Measurements from ENCODE around the gene IQSEC2. TPM values are rescaled to one million over a fixed set of nuclear protein-coding genes. Genes with fewer than 3 reads are reported as not detected.

Gene IQSEC2
- total and polyA plus RNA-seq, 2 of the 8 experiments (the other 6 are each of a cell fraction or from before 2014, with no cell fraction given), result 6.1 to 54.9 TPM

DNA sequence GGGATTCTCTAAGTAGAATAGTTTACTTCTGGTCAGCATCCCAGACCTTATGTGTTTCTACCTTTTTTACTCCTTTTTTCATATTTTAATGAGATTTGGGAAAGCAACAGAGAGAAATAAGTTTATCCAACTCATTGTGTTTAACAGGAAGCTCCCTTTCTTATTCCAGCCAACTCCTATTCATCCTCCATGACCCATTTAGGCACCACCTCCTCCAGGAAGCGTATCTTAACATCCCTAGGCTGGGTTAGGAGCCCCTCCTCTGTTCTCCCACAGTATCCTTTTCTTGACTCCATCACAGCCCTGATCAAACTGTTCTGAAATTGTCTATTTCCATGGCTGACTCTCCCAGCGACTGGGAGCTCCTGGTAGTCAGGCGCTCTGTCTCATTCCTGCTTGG lies 18.8 kb upstream of the IQSEC2 start:
- Histone ChIP-seq H2AK5ac (ENCODE audit: low read depth, low read length) (no peak overlapping the region), H3K4ac (replicated peaks; ENCODE audit: insufficient read length, low read depth, low read length) (no peak overlapping the region), H3K4me1 (replicated peaks in 1 of 4; ENCODE audit: control insufficient read depth in 3 of 4, insufficient read depth in 4 of 4, low read length in 3 of 4) (no peaks in the 10 kb centered on the region), H3K9me3 (ENCODE audit: insufficient read depth in 2 of 2, low read depth in 1 of 2, low read length in 1 of 2) (no peaks in the 10 kb centered on the region), H3K14ac (ENCODE audit: insufficient read length) (no peak overlapping the region), H2BK20ac (ENCODE audit: low read length) (no peak overlapping the region), H3K56ac (replicated peaks; ENCODE audit: insufficient read length, low read depth, low read length) (no peak overlapping the region), H3K27ac (ENCODE audit: low read depth, low read length) (no peak overlapping the region), H3K4me2 (ENCODE audit: insufficient read depth in 1 of 2, low read depth in 2 of 2, low read length in 2 of 2) (no peak overlapping the region), H2AFZ (ENCODE audit: low read length) (no peak overlapping the region), H4K20me1 (replicated peaks in 1 of 2; ENCODE audit: control insufficient read depth in 1 of 2, insufficient read depth in 2 of 2, low read length in 2 of 2) (no peaks in the 10 kb centered on the region), H2BK120ac (replicated peaks; ENCODE audit: low read depth, low read length) (no peak overlapping the region), H2BK15ac (ENCODE audit: low read length) (no peak overlapping the region), H3K27me3 (replicated peaks in 1 of 4; ENCODE audit: control insufficient read depth in 3 of 4, extremely low read depth in 1 of 4, insufficient read depth in 3 of 4, low read length in 3 of 4) (no peaks in the 10 kb centered on the region), H4K5ac (ENCODE audit: insufficient read length, low read depth, low read length) (no peak overlapping the region), H3K36me3 (ENCODE audit: control insufficient read depth in 2 of 4, insufficient read depth in 4 of 4, low read length in 3 of 4) (no peaks in the 10 kb centered on the region), H3K79me2 (ENCODE audit: control insufficient read depth in 1 of 2, insufficient read depth in 2 of 2, low read length in 2 of 2) (no peaks in the 10 kb centered on the region), H3K23me2 (ENCODE audit: low read depth, low read length) (no peaks in the 10 kb centered on the region), H3K79me1 (ENCODE audit: low read depth, low read length) (no peaks in the 10 kb centered on the region), H2BK5ac (ENCODE audit: low read depth, low read length) (no peak overlapping the region), H4K8ac (ENCODE audit: extremely low read depth, insufficient read depth, low read length) (no peak overlapping the region), H4K91ac (replicated peaks; ENCODE audit: insufficient read length, low read length) (no peak overlapping the region), H3K4me3 (ENCODE audit: extremely low read depth in 1 of 4, insufficient read depth in 2 of 4, low read depth in 3 of 4, low read length in 4 of 4) (no peak overlapping the region), H3K18ac (ENCODE audit: extremely low read depth, low read length) (no peak overlapping the region), H3K23ac (ENCODE audit: insufficient read length) (no peak overlapping the region), H2BK12ac (ENCODE audit: low read depth, low read length) (no peak overlapping the region), H3K9ac (replicated peaks in 1 of 4; ENCODE audit: extremely low read depth in 1 of 4, low read depth in 3 of 4, low read length in 3 of 4) (no peak overlapping the region)
- POLR2A ChIA-PET (ENCODE audit: partially characterized antibody), result interaction anchor here (1.4 kb wide), 1 partner anchor 12 kb away, joined by 3 read pairs; no protein-coding TSS in a partner anchor
- no peak for DNase-seq (ENCODE audit: low read depth in 1 of 2, low spot score in 2 of 2)
- WGBS, 2 experiments (ENCODE audit: extremely low coverage in 1 of 2, insufficient coverage in 1 of 2, insufficient read length in 1 of 2, insufficient replicate concordance in 2 of 2, low coverage in 1 of 2, low lambda C conversion rate in 2 of 2, missing lambda C conversion rate in 1 of 2), result 74% methylated on average over 3 of the region's 3 CpGs; no CpG with 5 or more reads in 1 of the 2 experiments
- FAIRE-seq, result no peak
- CTCF ChIA-PET (ENCODE audit: partially characterized antibody), result interaction anchor here (1.8 to 1.9 kb wide), 3 partner anchors 11 to 18 kb away, joined by 4 to 16 read pairs (median 4); no protein-coding TSS in a partner anchor
- TF ChIP-seq TAF7 (optimal IDR thresholded peaks at IDR 0.05; ENCODE audit: borderline replicate concordance, low read depth, low read length) (no peak), EGR1 (IDR thresholded peaks at IDR 0.05; ENCODE audit: borderline replicate concordance, low read depth, low read length) (no peak), SP1 (IDR thresholded peaks at IDR 0.05; ENCODE audit: low read depth, low read length) (no peak), KDM1A (IDR thresholded peaks at IDR 0.05; ENCODE audit: borderline replicate concordance, low read length) (no peak), SP4 (IDR thresholded peaks at IDR 0.05; ENCODE audit: low read length) (no peak), SRF (IDR thresholded peaks at IDR 0.05; ENCODE audit: low read depth, low read length) (no peak), POLR2AphosphoS5 (IDR thresholded peaks at IDR 0.05; ENCODE audit: low read depth, low read length) (no peak), HDAC6 (IDR thresholded peaks at IDR 0.05; ENCODE audit: low read depth, low read length) (no peak), RNF2 (IDR thresholded peaks at IDR 0.05; ENCODE audit: borderline replicate concordance, low read depth, low read length, missing control alignments, poor library complexity, severe bottlenecking) (no peak), RXRA (IDR thresholded peaks at IDR 0.05; ENCODE audit: insufficient read depth, low read depth, low read length) (no peak)
- TF ChIP-seq, protein P1, sequence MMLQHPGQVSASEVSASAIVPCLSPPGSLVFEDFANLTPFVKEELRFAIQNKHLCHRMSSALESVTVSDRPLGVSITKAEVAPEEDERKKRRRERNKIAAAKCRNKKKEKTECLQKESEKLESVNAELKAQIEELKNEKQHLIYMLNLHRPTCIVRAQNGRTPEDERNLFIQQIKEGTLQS (IDR thresholded peaks at IDR 0.05; ENCODE audit: insufficient read depth, low read depth, low read length), result no peak
- TF ChIP-seq, protein P2, sequence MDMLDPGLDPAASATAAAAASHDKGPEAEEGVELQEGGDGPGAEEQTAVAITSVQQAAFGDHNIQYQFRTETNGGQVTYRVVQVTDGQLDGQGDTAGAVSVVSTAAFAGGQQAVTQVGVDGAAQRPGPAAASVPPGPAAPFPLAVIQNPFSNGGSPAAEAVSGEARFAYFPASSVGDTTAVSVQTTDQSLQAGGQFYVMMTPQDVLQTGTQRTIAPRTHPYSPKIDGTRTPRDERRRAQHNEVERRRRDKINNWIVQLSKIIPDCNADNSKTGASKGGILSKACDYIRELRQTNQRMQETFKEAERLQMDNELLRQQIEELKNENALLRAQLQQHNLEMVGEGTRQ (IDR thresholded peaks at IDR 0.05; ENCODE audit: low read length), result no peak

Measured in H1 (cell line).